Neural cell (in vitro differentiated cells): Measurements from ENCODE around the gene SPATS2.

Experiments used
- CTCF ChIP-seq: fragments of 450-650 bp; IDR thresholded peaks from 2 replicates; pipeline ENCODE4 v1.5.1; 2014; ENCODE audit warnings: antibody characterized with exemption, mild to moderate bottlenecking, moderate library complexity; ENCODE audit not compliant: poor library complexity, severe bottlenecking
- EP300 ChIP-seq: fragments of 450-650 bp; conservative IDR thresholded peaks from 2 replicates; pipeline ENCODE4 v1.6.1; 2014; ENCODE audit warnings: antibody characterized with exemption, mild to moderate bottlenecking, moderate library complexity; ENCODE audit not compliant: poor library complexity, severe bottlenecking
- EZH2 ChIP-seq: fragments of 200-600, 300-800 bp; shearing (Covaris generic), sonication (generic); IDR thresholded peaks from 2 replicates; pipeline ENCODE4 v1.6.1; 2014; ENCODE audit warnings: antibody characterized with exemption, low read length, borderline replicate concordance, mild to moderate bottlenecking; ENCODE audit not compliant: insufficient read depth, poor library complexity, severe bottlenecking
- MXI1 ChIP-seq: fragments of 450-650 bp; conservative IDR thresholded peaks from 2 replicates; pipeline ENCODE4 v1.6.1; 2014; ENCODE audit warnings: antibody characterized with exemption, mild to moderate bottlenecking; ENCODE audit not compliant: poor library complexity, severe bottlenecking
- POLR2AphosphoS5 ChIP-seq: IDR thresholded peaks from 2 replicates; pipeline ENCODE4 v1.6.1; 2012
- RAD21 ChIP-seq: fragments of 450-650 bp; conservative IDR thresholded peaks from 2 replicates; pipeline ENCODE4 v1.6.1; 2014; ENCODE audit warnings: antibody characterized with exemption, mild to moderate bottlenecking, moderate library complexity
- REST ChIP-seq: IDR thresholded peaks from 2 replicates; pipeline ENCODE4 v1.6.1; 2012; ENCODE audit warnings: borderline replicate concordance
- SMC3 ChIP-seq: fragments of 450-650 bp; conservative IDR thresholded peaks from 2 replicates; pipeline ENCODE4 v1.6.1; 2014; ENCODE audit warnings: antibody characterized with exemption, mild to moderate bottlenecking, moderate library complexity; ENCODE audit not compliant: poor library complexity
- TAF1 ChIP-seq: IDR thresholded peaks from 2 replicates; pipeline ENCODE4 v1.6.1; 2012; ENCODE audit warnings: low read depth

- TF ChIP-seq CTCF (no peak), EZH2 (no peak), RAD21 (no peak), POLR2AphosphoS5 (no peak), REST (no peak), EP300 (no peak), SMC3 (no peak), TAF1 (no peak), MXI1 (no peak)
These were observed 22.7 kb upstream of the SPATS2 start for GRCh38 chr12:49344486-49345050.
